ENCODE measurements around the gene PLEKHM3. TPM values are rescaled to one million over a fixed set of nuclear protein-coding genes. Genes with fewer than 3 reads are reported as not detected.

PLEKHM3 gene
- total RNA-seq, 1 donor from 2014 or later, result 6.8 TPM

DNA sequence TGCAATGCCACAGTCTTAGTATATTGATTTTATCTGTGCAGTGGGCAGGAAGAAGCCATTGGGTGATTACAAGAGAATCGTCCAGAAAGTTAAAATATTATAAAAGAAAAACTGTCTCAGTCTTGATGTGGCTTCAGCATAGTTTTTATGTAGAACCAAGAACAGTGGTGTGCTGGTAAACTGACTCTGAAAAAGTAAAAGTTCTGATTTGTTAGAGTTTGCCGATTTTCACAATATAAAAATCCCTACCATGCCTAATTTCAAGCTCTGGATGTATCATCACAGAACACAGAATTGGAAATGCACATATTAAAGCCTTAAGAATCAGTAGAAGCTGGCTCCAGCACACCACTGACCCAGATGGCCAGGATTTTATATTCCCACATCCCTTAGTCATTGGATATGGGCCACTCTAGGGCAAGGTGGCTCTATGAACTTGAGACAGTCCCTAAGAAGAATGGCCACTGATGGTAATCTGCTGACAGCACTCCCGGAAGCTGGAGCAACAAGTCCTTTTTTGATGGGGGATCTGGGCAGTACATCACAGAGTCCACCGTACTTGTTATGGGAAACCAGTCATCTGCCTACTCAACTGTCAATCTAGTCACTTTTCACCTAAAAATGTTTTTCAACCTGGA is 9.3 kb upstream of the PLEKHM3 start:
- Mint-ChIP-seq H3K9me3 (no peaks in the 10 kb centered on the region), H3K36me3 (ENCODE audit: low read depth) (no peaks in the 10 kb centered on the region), H3K4me3 (no peak overlapping the region), H3K27ac (ENCODE audit: unreplicated experiment) (no peak overlapping the region), H3K4me1 (no peaks in the 10 kb centered on the region), H3K27me3 (ENCODE audit: low read depth) (peaks cover 35% of the 10 kb centered on the region)
- TF ChIP-seq, protein P1, sequence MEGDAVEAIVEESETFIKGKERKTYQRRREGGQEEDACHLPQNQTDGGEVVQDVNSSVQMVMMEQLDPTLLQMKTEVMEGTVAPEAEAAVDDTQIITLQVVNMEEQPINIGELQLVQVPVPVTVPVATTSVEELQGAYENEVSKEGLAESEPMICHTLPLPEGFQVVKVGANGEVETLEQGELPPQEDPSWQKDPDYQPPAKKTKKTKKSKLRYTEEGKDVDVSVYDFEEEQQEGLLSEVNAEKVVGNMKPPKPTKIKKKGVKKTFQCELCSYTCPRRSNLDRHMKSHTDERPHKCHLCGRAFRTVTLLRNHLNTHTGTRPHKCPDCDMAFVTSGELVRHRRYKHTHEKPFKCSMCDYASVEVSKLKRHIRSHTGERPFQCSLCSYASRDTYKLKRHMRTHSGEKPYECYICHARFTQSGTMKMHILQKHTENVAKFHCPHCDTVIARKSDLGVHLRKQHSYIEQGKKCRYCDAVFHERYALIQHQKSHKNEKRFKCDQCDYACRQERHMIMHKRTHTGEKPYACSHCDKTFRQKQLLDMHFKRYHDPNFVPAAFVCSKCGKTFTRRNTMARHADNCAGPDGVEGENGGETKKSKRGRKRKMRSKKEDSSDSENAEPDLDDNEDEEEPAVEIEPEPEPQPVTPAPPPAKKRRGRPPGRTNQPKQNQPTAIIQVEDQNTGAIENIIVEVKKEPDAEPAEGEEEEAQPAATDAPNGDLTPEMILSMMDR (conservative IDR thresholded peaks at IDR 0.05), result no peak
- DNase-seq (ENCODE audit: low read depth, low spot score), result no peak

DNA sequence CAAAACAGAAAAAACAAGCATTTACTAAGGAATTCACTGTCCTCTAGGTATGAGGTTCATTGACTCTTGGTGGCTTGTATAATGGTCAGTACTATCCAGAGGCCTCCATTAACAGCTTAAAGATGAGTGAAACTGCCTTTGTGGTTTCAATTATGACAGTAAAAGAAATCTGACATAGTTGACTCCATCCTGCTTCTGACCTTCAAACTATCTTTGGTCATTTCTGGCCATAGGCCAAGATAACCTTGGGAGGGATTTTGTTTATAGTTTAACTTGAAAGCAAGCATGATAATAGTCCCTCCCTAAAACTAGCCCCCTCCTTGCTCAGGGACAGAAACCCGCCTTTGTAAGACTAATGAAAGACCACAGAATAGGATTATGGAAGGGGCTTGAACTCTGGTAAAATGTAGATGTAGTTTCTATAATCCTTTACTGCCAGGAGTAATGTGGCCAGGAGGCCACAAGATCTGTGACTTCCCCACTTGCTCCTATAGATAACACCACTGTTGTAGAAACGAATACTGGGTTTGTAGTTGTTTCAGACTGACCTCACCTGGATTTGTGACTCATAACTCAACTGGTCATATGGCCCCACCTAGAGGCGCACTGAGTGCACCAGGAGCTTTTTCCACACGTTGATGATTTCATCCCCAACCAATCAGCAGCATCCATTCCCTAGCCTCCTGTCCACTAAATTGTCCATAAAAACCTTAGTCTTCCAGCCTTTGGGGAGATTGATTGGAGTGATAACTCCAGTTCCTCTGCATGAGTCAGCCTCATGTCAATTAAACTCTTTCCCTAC is 8.6 kb upstream of the PLEKHM3 start:
- peaks cover 35% of the 10 kb centered on the region for H3K27me3 Mint-ChIP-seq (ENCODE audit: low read depth)
- TF ChIP-seq, protein P1 (conservative IDR thresholded peaks at IDR 0.05), result no peak
- no peak for DNase-seq (ENCODE audit: low read depth, low spot score)
- no peak overlapping the region for H3K4me3 Mint-ChIP-seq
- H3K36me3 Mint-ChIP-seq (ENCODE audit: low read depth), result no peaks in the 10 kb centered on the region
- no peaks in the 10 kb centered on the region for H3K4me1 Mint-ChIP-seq
- H3K9me3 Mint-ChIP-seq, result no peaks in the 10 kb centered on the region
- no peak overlapping the region for H3K27ac Mint-ChIP-seq (ENCODE audit: unreplicated experiment)

DNA sequence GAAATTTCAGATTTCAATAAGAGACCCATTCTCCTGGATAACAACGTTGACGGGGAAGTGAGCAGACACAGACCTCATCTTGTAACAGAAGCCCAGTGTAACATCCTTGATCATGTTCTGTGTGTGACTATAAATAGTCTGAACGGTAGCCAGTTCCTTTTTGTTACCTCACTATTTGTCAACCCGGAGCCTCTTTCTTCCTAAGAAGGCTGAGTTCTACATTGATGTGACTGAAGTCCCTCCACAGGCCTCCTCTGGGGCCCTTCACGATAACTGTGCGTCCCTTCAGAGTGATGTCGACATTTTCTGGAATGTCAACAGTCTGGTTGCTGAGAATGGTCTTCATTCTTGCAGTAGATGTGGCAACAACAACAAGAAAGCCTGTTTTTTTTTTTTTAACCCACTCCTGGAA is 6.3 kb upstream of the PLEKHM3 start:
- no peak overlapping the region for H3K4me3 Mint-ChIP-seq
- H3K27ac Mint-ChIP-seq (ENCODE audit: unreplicated experiment), result no peak overlapping the region
- TF ChIP-seq, protein P1 (conservative IDR thresholded peaks at IDR 0.05), result no peak
- no peaks in the 10 kb centered on the region for H3K4me1 Mint-ChIP-seq
- peaks cover 35% of the 10 kb centered on the region for H3K27me3 Mint-ChIP-seq (ENCODE audit: low read depth)
- no peak for DNase-seq (ENCODE audit: low read depth, low spot score)
- no peaks in the 10 kb centered on the region for H3K36me3 Mint-ChIP-seq (ENCODE audit: low read depth)
- H3K9me3 Mint-ChIP-seq, result no peaks in the 10 kb centered on the region

DNA sequence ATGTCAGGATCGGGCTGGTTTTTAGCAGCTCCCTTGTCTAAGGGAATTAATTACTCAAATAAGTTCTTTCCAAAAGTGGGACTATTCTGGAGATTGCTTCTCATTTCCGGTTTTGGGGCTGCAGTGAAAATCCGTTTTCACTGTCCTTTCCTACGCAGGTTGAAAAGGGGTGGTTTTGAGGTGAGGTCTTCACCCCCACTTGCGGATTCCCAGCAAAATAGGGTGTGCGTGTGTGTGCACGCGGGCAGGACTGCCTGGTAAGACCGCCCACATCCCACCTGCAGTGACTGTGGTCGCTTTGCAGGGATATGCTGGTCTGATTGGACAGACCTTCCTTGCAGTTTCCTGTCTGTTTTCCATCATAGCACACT is 472 bp upstream of the PLEKHM3 start:
- TF ChIP-seq, protein P1 (conservative IDR thresholded peaks at IDR 0.05), result no peak
- Mint-ChIP-seq H3K27me3 (ENCODE audit: low read depth) (peaks cover 11% of the 10 kb centered on the region), H3K9me3 (no peaks in the 10 kb centered on the region), H3K27ac (ENCODE audit: unreplicated experiment) (peak overlapping the region; percentile 96), H3K4me3 (peak overlapping the region; percentile 84), H3K36me3 (ENCODE audit: low read depth) (no peaks in the 10 kb centered on the region), H3K4me1 (peaks cover 16% of the 10 kb centered on the region)
- DNase-seq (ENCODE audit: low read depth, low spot score), result no peak

DNA sequence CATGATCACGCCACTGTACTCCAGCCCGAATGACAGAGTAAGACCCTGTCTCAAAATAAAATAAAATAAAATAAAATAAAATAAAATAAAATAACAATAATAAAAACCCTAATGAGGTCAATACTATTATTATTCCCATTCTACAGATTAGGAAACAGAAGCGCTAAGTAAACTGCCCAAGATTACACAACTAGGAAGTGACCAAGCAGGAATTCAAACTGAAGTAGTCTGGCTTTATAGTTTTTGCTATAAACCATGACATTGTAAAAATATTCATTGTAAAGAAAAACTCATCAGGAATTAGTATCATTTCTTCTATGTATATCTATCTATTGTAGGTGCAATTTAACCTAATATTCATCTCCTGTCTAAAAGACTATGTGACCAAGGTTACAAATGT is 1.2 kb downstream of the PLEKHM3 start:
- DNase-seq (ENCODE audit: low read depth, low spot score), result no peak
- Mint-ChIP-seq H3K9me3 (no peaks in the 10 kb centered on the region), H3K4me1 (peaks cover 16% of the 10 kb centered on the region), H3K27ac (ENCODE audit: unreplicated experiment) (no peak overlapping the region), H3K4me3 (no peak overlapping the region), H3K27me3 (ENCODE audit: low read depth) (no peaks in the 10 kb centered on the region), H3K36me3 (ENCODE audit: low read depth) (no peaks in the 10 kb centered on the region)
- TF ChIP-seq, protein P1 (conservative IDR thresholded peaks at IDR 0.05), result no peak

Data from neural crest cell (in vitro differentiated cells).